ENCODE results near the gene TSPAN7.

DNA sequence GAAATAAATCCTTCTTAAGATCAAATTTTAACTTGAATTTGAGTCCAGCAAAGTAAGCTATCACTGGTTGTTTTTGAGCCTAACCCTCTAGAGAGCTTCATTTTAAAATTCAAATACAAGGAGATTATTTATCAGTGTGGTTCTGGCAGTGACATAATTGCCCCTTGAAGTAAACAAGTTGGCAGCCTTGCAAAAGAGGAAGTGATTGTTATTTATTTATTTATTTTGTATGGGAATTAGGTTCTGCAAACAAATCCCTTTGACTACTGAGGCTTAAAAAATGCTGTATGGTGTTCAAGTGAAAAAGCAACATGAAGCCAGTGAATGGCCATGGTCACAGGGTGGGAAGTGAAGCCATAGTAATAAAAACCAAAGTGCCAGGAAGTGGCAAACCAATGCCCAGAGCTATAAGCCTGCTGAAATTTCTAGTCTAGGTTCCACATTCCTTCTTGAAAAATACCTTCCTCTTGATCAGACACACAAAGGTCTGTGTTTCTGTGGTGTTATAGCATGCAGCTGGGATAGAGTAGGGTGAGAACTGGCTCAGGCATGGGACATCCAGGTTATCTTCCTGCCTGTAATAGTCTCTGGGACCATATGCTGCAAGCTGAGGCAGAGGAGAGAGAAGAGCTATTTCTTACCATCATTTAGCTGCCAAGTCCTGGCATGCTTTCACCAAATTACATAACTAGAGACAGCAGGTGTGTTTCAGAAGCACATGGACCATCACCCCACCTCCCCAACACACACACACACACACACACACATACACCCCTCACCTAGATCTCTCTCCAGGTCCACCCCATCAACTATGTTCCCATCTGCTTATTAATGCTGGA, 47.1 kb upstream of the TSPAN7 start:
- no peak for TF ChIP-seq POLR2A (IDR thresholded peaks at IDR 0.05; ENCODE audit: low read depth, low read length)
- TF ChIP-seq TAF1 (IDR thresholded peaks at IDR 0.05; ENCODE audit: borderline replicate concordance, low read depth, low read length) = no peak

All from GM12892 (cell line).